Endothelial cell of umbilical vein (primary cell): ENCODE results near the gene MED14. TPM values are rescaled to one million over a fixed set of nuclear protein-coding genes. Genes with fewer than 3 reads are reported as not detected.

Experiments
- BruUV-seq: library from RNA; stranded (reverse); fragments of 400-500 nt; replicated peaks from 2 replicates; lab custom pipeline; 2021; lab: Mats Ljungman, UMichigan
- CTCF ChIA-PET: fragments of 300-600, 350-600 bp; sonication (Branson Sonifier 250); formaldehyde crosslinking; loops from one replicate; lab custom pipeline; 2021; ENCODE audit warnings: antibody characterized with exemption, inconsistent platforms; lab: Charles Lee
- POLR2A ChIA-PET: fragments of 300-600, 350-600 bp; sonication (Branson Sonifier 250); formaldehyde crosslinking; loops from one replicate; lab custom pipeline; 2021; ENCODE audit warnings: antibody characterized with exemption, inconsistent platforms; lab: Charles Lee
- DNase-seq: peaks from one replicate; pipeline ENCODE4 v3.0.0-alpha.2; 2011; ENCODE audit warnings: low read depth, low spot score
- FAIRE-seq: peaks from 2 replicates; lab custom pipeline; 2011; peaks lifted over from hg19 to GRCh38; lab: Jason Lieb, UNC
- H2AFZ ChIP-seq: 2 replicates; pipeline ENCODE4 v1.6.0; 2012; ENCODE audit warnings: low read depth, low read length, control low read depth, inconsistent platforms
- H3K27ac ChIP-seq: 2 replicates; pipeline ENCODE4 v1.5.1; 2011; ENCODE audit warnings: low read depth, mild to moderate bottlenecking, control low read depth, low read length, moderate library complexity; ENCODE audit not compliant: insufficient read depth
- H3K27me3 ChIP-seq, 2 experiments: 2 replicates each; pipeline versions ENCODE4 v1.6.0 to v1.6.1; 2011; ENCODE audit warnings: low read length in 2 of 2, mixed read lengths in 1 of 2; ENCODE audit not compliant: control insufficient read depth in 2 of 2, insufficient read depth in 2 of 2
- H3K36me3 ChIP-seq, 2 experiments: 2 replicates in 1 of 2; 3 replicates in 1 of 2; pipeline ENCODE4 v1.5.1; 2011; ENCODE audit warnings: low read length in 2 of 2, mild to moderate bottlenecking in 1 of 2, moderate library complexity in 1 of 2; ENCODE audit not compliant: control insufficient read depth in 2 of 2, insufficient read depth in 2 of 2; ENCODE audit errors: extremely low read depth in 1 of 2
- H3K4me1 ChIP-seq: 3 replicates; pipeline ENCODE4 v1.5.1; 2011; ENCODE audit warnings: mild to moderate bottlenecking, low read length; ENCODE audit not compliant: control insufficient read depth, insufficient read depth; ENCODE audit errors: extremely low read depth
- H3K4me2 ChIP-seq: 2 replicates; pipeline ENCODE4 v1.6.1; 2011; ENCODE audit warnings: low read length, control low read depth, mixed read lengths; ENCODE audit not compliant: insufficient read depth
- H3K4me3 ChIP-seq, 3 experiments: fragments of 200-600 bp in 1 of 3; sonication (generic), shearing (Covaris generic) in 1 of 3; replicated peaks in 1 of 3; 2 replicates each; pipeline ENCODE4 v1.5.1; 2011 to 2016; ENCODE audit warnings: control low read depth in 3 of 3, low read length in 3 of 3, mild to moderate bottlenecking in 2 of 3, inconsistent platforms in 1 of 3, low read depth in 1 of 3, moderate library complexity in 1 of 3; ENCODE audit not compliant: insufficient read depth in 1 of 3
- H3K79me2 ChIP-seq: 2 replicates; pipeline ENCODE4 v1.6.0; 2012; ENCODE audit warnings: low read length, inconsistent platforms; ENCODE audit not compliant: control insufficient read depth, insufficient read depth
- H3K9ac ChIP-seq: replicated peaks from 2 replicates; pipeline ENCODE3; 2011; ENCODE audit warnings: low read length, control low read depth; ENCODE audit not compliant: insufficient read depth; ENCODE audit errors: extremely low read depth
- H3K9me1 ChIP-seq: replicated peaks from 3 replicates; pipeline ENCODE4 v1.6.0; 2011; ENCODE audit warnings: mild to moderate bottlenecking, low read length; ENCODE audit not compliant: control insufficient read depth, insufficient read depth; ENCODE audit errors: extremely low read depth
- H3K9me3 ChIP-seq: replicated peaks from 2 replicates; pipeline ENCODE4 v1.5.1; 2012; ENCODE audit warnings: low read length, inconsistent platforms; ENCODE audit not compliant: control insufficient read depth, insufficient read depth
- H4K20me1 ChIP-seq: replicated peaks from 2 replicates; pipeline ENCODE3; 2011; ENCODE audit warnings: mild to moderate bottlenecking, low read length; ENCODE audit not compliant: control insufficient read depth, insufficient read depth; ENCODE audit errors: extremely low read depth
- EZH2 ChIP-seq: IDR thresholded peaks from 2 replicates; pipeline ENCODE4 v1.6.1; 2012; ENCODE audit warnings: borderline replicate concordance, low read depth, mild to moderate bottlenecking, moderate library complexity, low read length, inconsistent platforms; ENCODE audit not compliant: severe bottlenecking
- FOS ChIP-seq: IDR thresholded peaks from 2 replicates; pipeline ENCODE4 v1.6.1; 2011; ENCODE audit warnings: mild to moderate bottlenecking, low read length, moderate library complexity, borderline replicate concordance; ENCODE audit not compliant: insufficient read depth
- GATA2 ChIP-seq: IDR thresholded peaks from 2 replicates; pipeline ENCODE4 v1.7.0; 2011; ENCODE audit warnings: low read depth, mild to moderate bottlenecking, moderate library complexity, mixed read lengths, low read length; ENCODE audit not compliant: insufficient read length, insufficient read depth
- JUN ChIP-seq: IDR thresholded peaks from 2 replicates; pipeline ENCODE4 v1.6.1; 2011; ENCODE audit warnings: borderline replicate concordance, low read depth; ENCODE audit not compliant: insufficient read length, insufficient read depth
- MAX ChIP-seq: IDR thresholded peaks from 2 replicates; pipeline ENCODE4 v1.6.1; 2011; ENCODE audit not compliant: insufficient read depth, insufficient read length
- MYC ChIP-seq: IDR thresholded peaks from one replicate; pipeline ENCODE4 v1.6.1; 2011; ENCODE audit warnings: mild to moderate bottlenecking, low read depth, low read length
- POLR2A ChIP-seq: IDR thresholded peaks from 2 replicates; pipeline ENCODE4 v1.6.1; 2012; ENCODE audit warnings: low read depth, mild to moderate bottlenecking, control low read depth, low read length
- POLR2AphosphoS5 ChIP-seq: IDR thresholded peaks from 2 replicates; pipeline ENCODE4 v1.6.1; 2012; ENCODE audit warnings: low read depth, mild to moderate bottlenecking, control low read depth, low read length, moderate library complexity; ENCODE audit not compliant: insufficient read depth
- dilution Hi-C: fragments of 300-500 bp; cut with MboI; formaldehyde crosslinking; loops from one replicate; pipeline ENCODE4 v1.15.0; 2019; ENCODE audit warnings: low sequenced_read_pairs; ENCODE audit not compliant: extremely low pct_ligation_motif_present
- intact Hi-C: fragments of 100-400 bp; cut with micrococcal nuclease; formaldehyde crosslinking; loops from one replicate; pipeline ENCODE4 v1.10.0; 2022
- polyA plus RNA-seq, 4 experiments: library from polyadenylated mRNA; depleted of rRNA in 3 of 4; stranded (reverse) in 3 of 4; unstranded in 1 of 4; fragments of >200 nt; gene quantifications; 2 replicates each; pipeline versions ENCODE4 v1.2.1 to v1.2.3, GENCODE V29; 2011 to 2012; ENCODE audit warnings: missing spikeins in 1 of 4
- total RNA-seq: library from RNA; stranded (reverse); gene quantifications from 2 replicates; pipeline ENCODE4 v1.2.3, GENCODE V29; 2021
- TF ChIP-seq, protein P1 (sequence below), 2 donors: IDR thresholded peaks; 1 replicate in 1 of 2; 2 replicates in 1 of 2; pipeline ENCODE4 v1.5.1; 2011; ENCODE audit warnings: low read length in 2 of 2, mild to moderate bottlenecking in 2 of 2, moderate library complexity in 2 of 2, control low read depth in 1 of 2, inconsistent platforms in 1 of 2, low read depth in 1 of 2; ENCODE audit not compliant: insufficient read depth in 1 of 2; ENCODE audit errors: extremely low read depth in 1 of 2

MED14 gene
- total and polyA plus RNA-seq, 2 donors (not counting 3 experiments of a cell fraction or from before 2014, with no cell fraction given) = 25.6 to 55.8 TPM

- no peaks in the 10 kb centered on the region for H3K9me3 ChIP-seq
- H2AFZ ChIP-seq = no peak overlapping the region
- no peak overlapping the region for H3K4me2 ChIP-seq
- FAIRE-seq (no peak), DNase-seq (no peak)
- H3K27me3 ChIP-seq = no peaks in the 10 kb centered on the region
- intact Hi-C loops = no loop called here
- H3K4me1 ChIP-seq = no peaks in the 10 kb centered on the region
- no peaks in the 10 kb centered on the region for H3K36me3 ChIP-seq
- H3K9ac ChIP-seq = no peak overlapping the region
- no peak overlapping the region for H3K27ac ChIP-seq
- no peak for TF ChIP-seq JUN
- no peak for TF ChIP-seq MYC
- TF ChIP-seq FOS = no peak
- no peak for TF ChIP-seq POLR2A
- no peak for TF ChIP-seq EZH2
- no peak for TF ChIP-seq POLR2AphosphoS5
- TF ChIP-seq, protein P1, sequence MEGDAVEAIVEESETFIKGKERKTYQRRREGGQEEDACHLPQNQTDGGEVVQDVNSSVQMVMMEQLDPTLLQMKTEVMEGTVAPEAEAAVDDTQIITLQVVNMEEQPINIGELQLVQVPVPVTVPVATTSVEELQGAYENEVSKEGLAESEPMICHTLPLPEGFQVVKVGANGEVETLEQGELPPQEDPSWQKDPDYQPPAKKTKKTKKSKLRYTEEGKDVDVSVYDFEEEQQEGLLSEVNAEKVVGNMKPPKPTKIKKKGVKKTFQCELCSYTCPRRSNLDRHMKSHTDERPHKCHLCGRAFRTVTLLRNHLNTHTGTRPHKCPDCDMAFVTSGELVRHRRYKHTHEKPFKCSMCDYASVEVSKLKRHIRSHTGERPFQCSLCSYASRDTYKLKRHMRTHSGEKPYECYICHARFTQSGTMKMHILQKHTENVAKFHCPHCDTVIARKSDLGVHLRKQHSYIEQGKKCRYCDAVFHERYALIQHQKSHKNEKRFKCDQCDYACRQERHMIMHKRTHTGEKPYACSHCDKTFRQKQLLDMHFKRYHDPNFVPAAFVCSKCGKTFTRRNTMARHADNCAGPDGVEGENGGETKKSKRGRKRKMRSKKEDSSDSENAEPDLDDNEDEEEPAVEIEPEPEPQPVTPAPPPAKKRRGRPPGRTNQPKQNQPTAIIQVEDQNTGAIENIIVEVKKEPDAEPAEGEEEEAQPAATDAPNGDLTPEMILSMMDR (IDR thresholded peaks at IDR 0.05; ENCODE audit: extremely low read depth in 1 of 2, insufficient read depth in 1 of 2, low read depth in 1 of 2, low read length in 2 of 2) = no peak
- TF ChIP-seq GATA2 = no peak
- TF ChIP-seq MAX = no peak
- no peaks in the 10 kb centered on the region for H3K9me1 ChIP-seq
- BruUV-seq = no TSS peak
- dilution Hi-C loops = no loop called here
- no peaks in the 10 kb centered on the region for H3K79me2 ChIP-seq
- ChIA-PET POLR2A (no interaction called here), CTCF (no interaction called here)
- H3K4me3 ChIP-seq = no peak overlapping the region
- no peaks in the 10 kb centered on the region for H4K20me1 ChIP-seq
These were observed 128.0 kb downstream of the MED14 start for GRCh38 chrX:40607381-40607780.
